GM21717 (cell line): ENCODE results near the gene GCAT.
"Not testable (repeated sequence)": the region's sequence is repeated elsewhere in the genome, so short reads cannot be mapped to it uniquely, and the experiment has no call there.

ENCODE experiments used
- ATAC-seq: cut with Tn5 transposase; IDR thresholded peaks from one replicate; pipeline ENCODE4 v1.9.1; 2021; ENCODE audit warnings: mild to moderate bottlenecking, moderate library complexity; ENCODE audit not compliant: unreplicated experiment

The GCAT gene

GRCh38 chr22:37781434-37782059 lies 26.2 kb upstream of the GCAT start:
- ATAC-seq, result no peak

- ATAC-seq, result no peak
These were observed 25.2 kb upstream of the GCAT start for GRCh38 chr22:37782340-37783168.

GRCh38 chr22:37784829-37785495 lies 22.8 kb upstream of the GCAT start:
- no peak for ATAC-seq

GRCh38 chr22:37790234-37790633 lies 17.5 kb upstream of the GCAT start:
- ATAC-seq, result no peak

- no peak for ATAC-seq
These were observed 15.2 kb upstream of the GCAT start for GRCh38 chr22:37792494-37792893.

GRCh38 chr22:37794376-37794775 lies 13.4 kb upstream of the GCAT start:
- ATAC-seq, result no peak

GRCh38 chr22:37796079-37796478 lies 11.7 kb upstream of the GCAT start:
- ATAC-seq, result no peak

GRCh38 chr22:37797259-37797658 lies 10.5 kb upstream of the GCAT start:
- ATAC-seq, result not testable (repeated sequence)

- ATAC-seq, result no peak
These were observed 9.7 kb upstream of the GCAT start for GRCh38 chr22:37797874-37798500.

GRCh38 chr22:37799979-37800378 lies 7.8 kb upstream of the GCAT start:
- not testable (repeated sequence) for ATAC-seq

GRCh38 chr22:37801946-37802309 lies 5.8 kb upstream of the GCAT start:
- ATAC-seq, result no peak

- no peak for ATAC-seq
These were observed 5.2 kb upstream of the GCAT start for GRCh38 chr22:37802310-37803194.

- no peak for ATAC-seq
These were observed 4.5 kb upstream of the GCAT start for GRCh38 chr22:37803195-37803638.

GRCh38 chr22:37803639-37804351 lies 3.9 kb upstream of the GCAT start:
- no peak for ATAC-seq

GRCh38 chr22:37804352-37804880 lies 3.3 kb upstream of the GCAT start:
- no peak for ATAC-seq

GRCh38 chr22:37804881-37805809 lies 2.6 kb upstream of the GCAT start:
- ATAC-seq, result no peak

GRCh38 chr22:37805810-37806277 lies 1.9 kb upstream of the GCAT start:
- no peak for ATAC-seq
